Prostate gland (tissue), 2 donors: ENCODE results near the gene TBX21.

Experiments used
- CTCF ChIP-seq, 4 experiments: fragments of 200-600 bp in 2 of 4; fragments of 450-650 bp in 2 of 4; sonication (generic) in 2 of 4; IDR thresholded peaks; 1 replicate in 3 of 4; 2 replicates in 1 of 4; pipeline ENCODE4 v1.5.1; 2016 to 2019; ENCODE audit warnings: antibody characterized with exemption in 4 of 4, mild to moderate bottlenecking in 2 of 4, moderate library complexity in 2 of 4
- POLR2A ChIP-seq: fragments of 450-650 bp; IDR thresholded peaks from one replicate; pipeline ENCODE4 v1.6.1; 2016; ENCODE audit warnings: antibody characterized with exemption, mild to moderate bottlenecking

- TF ChIP-seq CTCF (IDR thresholded peaks at IDR 0.05) (no peak), POLR2A (no peak)
Observed at GRCh38 chr17:47781397-47781796, 48.4 kb downstream of the TBX21 start.
